Osteocyte (in vitro differentiated cells): Measurements from ENCODE around the gene ITGA1. TPM values are rescaled to one million over a fixed set of nuclear protein-coding genes. Genes with fewer than 3 reads are reported as not detected.

ENCODE experiments used
- DNase-seq: peaks from one replicate; pipeline ENCODE4 v3.0.0; 2021; ENCODE audit warnings: mixed read lengths; ENCODE audit not compliant: unreplicated experiment; ENCODE audit errors: extremely low spot score
- H3K27ac Mint-ChIP-seq: one replicate; pipeline ENCODE4 v1.8.0; 2021; ENCODE audit warnings: mild to moderate bottlenecking, mixed read lengths; ENCODE audit not compliant: unreplicated experiment
- H3K27me3 Mint-ChIP-seq: one replicate; pipeline ENCODE4 v1.8.0; 2021; ENCODE audit warnings: mixed read lengths; ENCODE audit not compliant: unreplicated experiment
- H3K36me3 Mint-ChIP-seq: one replicate; pipeline ENCODE4 v1.8.0; 2021; ENCODE audit warnings: mixed read lengths; ENCODE audit not compliant: unreplicated experiment
- H3K4me1 Mint-ChIP-seq: one replicate; pipeline ENCODE4 v1.8.0; 2021; ENCODE audit warnings: mixed read lengths; ENCODE audit not compliant: unreplicated experiment
- H3K4me3 Mint-ChIP-seq: one replicate; pipeline ENCODE4 v1.8.0; 2021; ENCODE audit warnings: mild to moderate bottlenecking, moderate library complexity, mixed read lengths; ENCODE audit not compliant: unreplicated experiment
- H3K9me3 Mint-ChIP-seq: one replicate; pipeline ENCODE4 v1.8.0; 2021; ENCODE audit warnings: mixed read lengths; ENCODE audit not compliant: unreplicated experiment
- CTCF ChIP-seq: fragments of 200-600 bp; sonication (generic); IDR thresholded peaks from 2 replicates; pipeline ENCODE4 v1.5.0; 2021; ENCODE audit warnings: antibody characterized with exemption, mild to moderate bottlenecking, moderate library complexity
- total RNA-seq: library from RNA; stranded (reverse); gene quantifications from 2 replicates; pipeline ENCODE4 v1.2.1, GENCODE V29; 2021

ITGA1 gene
- total RNA-seq, 1 donor from 2014 or later = 150 TPM

GRCh38 chr5:52807037-52807436 is 19.3 kb downstream of the ITGA1 start:
- H3K27ac Mint-ChIP-seq = peak overlapping the region; percentile 85
- H3K4me3 Mint-ChIP-seq = no peak overlapping the region
- TF ChIP-seq CTCF = no peak
- DNase-seq = no peak
- no peaks in the 10 kb centered on the region for H3K27me3 Mint-ChIP-seq
- H3K9me3 Mint-ChIP-seq = no peaks in the 10 kb centered on the region
- peaks cover 90% of the 10 kb centered on the region for H3K4me1 Mint-ChIP-seq
- H3K36me3 Mint-ChIP-seq = peaks cover 27% of the 10 kb centered on the region

GRCh38 chr5:52807723-52808122 is 20.0 kb downstream of the ITGA1 start:
- Mint-ChIP-seq H3K4me3 (no peak overlapping the region), H3K27ac (peak overlapping the region; percentile 84), H3K36me3 (peaks cover 25% of the 10 kb centered on the region), H3K9me3 (no peaks in the 10 kb centered on the region), H3K27me3 (no peaks in the 10 kb centered on the region), H3K4me1 (peaks cover 89% of the 10 kb centered on the region)
- TF ChIP-seq CTCF = no peak
- no peak for DNase-seq

GRCh38 chr5:52808316-52808901 is 20.7 kb downstream of the ITGA1 start:
- Mint-ChIP-seq H3K4me3 (no peak overlapping the region), H3K27me3 (no peaks in the 10 kb centered on the region), H3K27ac (peak overlapping the region; percentile 84), H3K9me3 (no peaks in the 10 kb centered on the region), H3K4me1 (peaks cover 84% of the 10 kb centered on the region), H3K36me3 (peaks cover 26% of the 10 kb centered on the region)
- DNase-seq = no peak
- no peak for TF ChIP-seq CTCF

- no peaks in the 10 kb centered on the region for H3K9me3 Mint-ChIP-seq
- DNase-seq = no peak
- H3K4me1 Mint-ChIP-seq = peaks cover 76% of the 10 kb centered on the region
- H3K36me3 Mint-ChIP-seq = peaks cover 19% of the 10 kb centered on the region
- no peak for TF ChIP-seq CTCF
- H3K4me3 Mint-ChIP-seq = no peak overlapping the region
- peak overlapping the region; percentile 77 for H3K27ac Mint-ChIP-seq
- H3K27me3 Mint-ChIP-seq = no peaks in the 10 kb centered on the region
Observed at GRCh38 chr5:52809884-52810283, 22.2 kb downstream of the ITGA1 start.

- H3K4me3 Mint-ChIP-seq = no peak overlapping the region
- no peak for TF ChIP-seq CTCF
- no peak for DNase-seq
- no peaks in the 10 kb centered on the region for H3K27me3 Mint-ChIP-seq
- no peaks in the 10 kb centered on the region for H3K9me3 Mint-ChIP-seq
- H3K36me3 Mint-ChIP-seq = peaks cover 13% of the 10 kb centered on the region
- peak overlapping the region; percentile 77 for H3K27ac Mint-ChIP-seq
- peaks cover 76% of the 10 kb centered on the region for H3K4me1 Mint-ChIP-seq
Observed at GRCh38 chr5:52810426-52810825, 22.7 kb downstream of the ITGA1 start.
